Activated CD8-positive, alpha-beta memory T cell treated with anti-CD3 and anti-CD28 coated beads for 48 hours (primary cell): Measurements from ENCODE around the gene PTGR3.
"Not testable (repeated sequence)": the region's sequence is repeated elsewhere in the genome, so short reads cannot be mapped to it uniquely, and the experiment has no call there.

Source experiments
- DNase-seq, 3 experiments: peaks; one replicate each; pipeline ENCODE4 v3.0.0-alpha.2; 2020; ENCODE audit warnings: low read depth in 2 of 3, low spot score in 2 of 3

Gene PTGR3

GRCh38 chr18:75203416-75204268 is 5.3 kb downstream of the PTGR3 start:
- no peak for DNase-seq

GRCh38 chr18:75202696-75203365 is 6.1 kb downstream of the PTGR3 start:
- DNase-seq = no peak

DNA sequence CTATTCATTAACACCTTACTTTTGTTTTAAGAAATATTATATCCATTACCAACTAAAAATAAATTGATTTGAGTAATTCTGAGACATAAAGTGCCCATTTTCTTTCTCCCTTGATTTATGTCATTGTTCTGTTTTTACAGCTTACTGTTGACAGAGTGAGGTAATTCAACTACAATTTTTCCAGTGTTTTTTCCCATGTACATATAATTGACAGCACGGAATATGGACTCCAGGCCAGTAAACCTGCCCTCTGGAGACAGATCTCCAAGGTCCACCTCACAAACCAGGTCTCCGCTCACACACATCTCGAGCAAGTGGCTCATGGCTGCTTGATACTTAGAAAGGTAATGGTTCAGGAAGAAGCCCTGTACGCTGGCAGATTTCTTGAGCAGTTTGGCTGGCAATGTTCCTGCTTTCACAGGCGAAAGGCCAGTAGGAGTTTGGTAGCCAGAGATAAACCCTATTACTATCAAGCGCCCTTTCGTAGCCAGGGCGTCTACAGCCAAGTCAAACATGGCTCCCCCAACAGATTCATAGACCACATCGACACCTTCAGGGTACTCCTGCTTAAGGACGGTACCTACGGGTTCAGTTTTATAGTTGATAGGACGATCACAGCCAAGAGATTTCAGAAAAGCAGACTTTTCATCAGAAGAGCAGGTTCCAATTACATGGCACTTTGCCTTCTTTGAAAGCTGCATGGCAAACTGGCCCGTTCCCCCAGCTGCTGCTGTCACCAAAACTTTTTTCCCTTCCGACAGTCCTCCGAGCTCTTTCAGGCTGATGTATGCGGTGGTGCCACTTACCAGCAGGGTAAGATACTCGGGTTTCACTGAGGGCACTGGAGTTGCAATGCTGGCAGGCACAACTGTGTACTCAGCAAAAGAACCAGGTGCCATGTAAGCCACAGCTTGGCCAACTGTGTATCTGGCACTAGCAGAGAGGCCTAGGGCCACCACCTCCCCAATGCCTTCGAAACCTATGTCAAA is 7.4 kb downstream of the PTGR3 start:
- DNase-seq = no peak

GRCh38 chr18:75200605-75201280 is 8.2 kb downstream of the PTGR3 start:
- no peak for DNase-seq

GRCh38 chr18:75200071-75200470 is 8.9 kb downstream of the PTGR3 start:
- DNase-seq = no peak

DNA sequence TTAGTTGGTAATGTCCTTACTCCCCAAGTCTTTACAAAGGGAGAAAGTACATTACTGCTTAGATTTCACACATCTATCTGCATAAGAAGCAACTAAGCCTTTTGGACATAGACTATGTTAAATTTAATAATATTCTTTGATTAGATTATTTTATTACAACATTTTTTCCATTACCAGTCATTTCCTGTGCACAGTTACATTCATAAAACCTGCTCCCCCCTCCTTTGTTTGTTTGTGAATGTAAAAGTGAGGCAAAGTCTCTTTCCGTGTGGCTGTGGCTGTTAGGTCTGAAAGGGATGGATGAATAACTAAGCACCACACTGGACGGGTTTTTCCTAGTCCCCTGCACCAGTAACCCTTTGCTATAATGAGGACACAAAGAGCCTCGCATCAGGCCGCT is 9.6 kb downstream of the PTGR3 start:
- no peak for DNase-seq

DNA sequence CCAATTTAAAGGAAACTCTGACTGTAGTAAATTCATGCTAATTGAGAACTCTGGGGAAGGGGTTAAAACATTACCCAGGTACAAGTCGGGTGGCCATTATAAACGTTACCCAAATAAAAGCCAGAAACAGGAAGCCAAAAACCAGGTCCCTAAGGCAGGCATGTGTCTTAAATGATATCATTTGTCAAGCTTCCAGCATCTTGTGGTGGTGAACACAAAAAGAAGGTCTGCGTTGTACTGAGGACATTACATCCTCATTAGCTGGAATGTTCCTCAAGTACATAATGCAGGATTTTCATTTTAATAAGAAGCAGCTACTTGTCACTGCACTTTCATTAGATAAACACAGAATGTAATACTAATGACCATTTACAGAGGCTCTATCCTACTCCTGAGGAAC is 10.9 kb downstream of the PTGR3 start:
- no peak for DNase-seq

GRCh38 chr18:75192899-75193298 is 16.0 kb downstream of the PTGR3 start:
- no peak for DNase-seq

GRCh38 chr18:75189696-75190095 is 19.2 kb downstream of the PTGR3 start:
- DNase-seq = no peak

- not testable (repeated sequence) for DNase-seq
These were observed 21.2 kb downstream of the PTGR3 start for GRCh38 chr18:75187702-75188101.

- DNase-seq = no peak
These were observed 23.5 kb downstream of the PTGR3 start for GRCh38 chr18:75185460-75185859.

- DNase-seq = no peak
These were observed 24.9 kb downstream of the PTGR3 start for GRCh38 chr18:75183973-75184493.

GRCh38 chr18:75183524-75183923 is 25.4 kb downstream of the PTGR3 start:
- no peak for DNase-seq

DNA sequence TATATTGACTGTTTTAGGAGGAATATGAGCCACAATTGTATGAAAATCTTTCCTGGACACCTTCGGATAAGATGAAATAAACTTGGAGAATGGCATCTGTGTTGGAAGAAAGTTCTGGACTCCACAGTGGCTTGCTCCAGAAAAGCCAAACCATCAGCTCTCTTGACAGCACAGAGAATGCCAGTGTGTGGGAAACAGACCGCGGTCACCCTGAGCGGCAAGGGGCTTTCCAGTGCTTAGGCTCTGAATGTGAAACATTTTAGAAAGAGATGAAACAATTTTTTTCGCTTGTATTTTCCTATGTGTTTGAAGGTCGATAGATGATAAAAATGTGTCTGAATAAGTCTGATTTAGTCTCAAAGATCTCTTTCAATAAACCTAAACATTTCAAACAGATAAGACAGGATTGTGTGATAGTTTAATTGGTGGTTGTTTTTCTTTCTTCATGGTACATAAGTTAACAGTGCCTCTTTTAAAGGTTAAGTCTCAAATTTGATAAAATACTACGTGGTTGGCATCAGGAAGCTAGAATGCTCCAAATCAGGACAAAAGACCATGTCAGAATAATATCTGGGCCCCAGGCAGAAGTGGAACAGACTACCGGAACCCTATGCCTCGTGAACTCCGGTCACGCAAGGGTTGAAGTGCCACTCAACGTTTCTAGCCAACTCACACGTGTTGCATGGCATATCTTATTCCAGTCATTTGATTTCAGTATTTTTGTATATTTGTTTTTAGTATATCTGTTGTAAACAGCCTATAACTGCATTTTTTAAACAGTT is 28.9 kb downstream of the PTGR3 start:
- DNase-seq = no peak

GRCh38 chr18:75178376-75178775 is 30.6 kb downstream of the PTGR3 start:
- no peak for DNase-seq

- DNase-seq = no peak
These were observed 32.1 kb downstream of the PTGR3 start for GRCh38 chr18:75176849-75177248.

- DNase-seq = no peak
These were observed 35.2 kb downstream of the PTGR3 start for GRCh38 chr18:75173738-75174137.

DNA sequence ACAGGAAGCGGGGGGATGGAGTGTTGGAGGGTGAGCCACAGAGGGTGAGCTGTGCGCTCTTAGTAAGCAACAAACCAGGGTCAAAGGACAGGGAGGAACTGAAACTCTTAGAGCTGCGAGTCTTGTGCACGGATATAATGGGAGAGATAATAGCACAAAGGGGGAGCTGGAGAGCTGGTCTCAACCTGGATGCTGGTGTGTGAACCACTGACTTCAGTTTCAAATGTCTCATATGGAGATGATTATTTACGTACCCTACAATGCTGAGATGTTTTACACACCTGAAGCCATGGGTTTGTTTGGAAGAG is 35.9 kb downstream of the PTGR3 start:
- no peak for DNase-seq

- no peak for DNase-seq
These were observed 36.4 kb downstream of the PTGR3 start for GRCh38 chr18:75172299-75173124.
